Mesendoderm (in vitro differentiated cells): ENCODE measurements around the gene DDB1.

Source experiments
- DNase-seq: peaks from one replicate; pipeline ENCODE4 v3.0.0; 2013
- H2AK5ac ChIP-seq: 2 replicates; pipeline ENCODE4 v1.6.1; 2013; ENCODE audit warnings: low read length, inconsistent platforms
- H2BK120ac ChIP-seq: 2 replicates; pipeline ENCODE4 v1.6.1; 2013; ENCODE audit warnings: low read depth, mild to moderate bottlenecking, low read length, moderate library complexity, mixed read lengths
- H2BK15ac ChIP-seq: replicated peaks from 2 replicates; pipeline ENCODE4 v1.6.1; 2013; ENCODE audit warnings: low read depth, mild to moderate bottlenecking, moderate library complexity
- H2BK5ac ChIP-seq: 2 replicates; pipeline ENCODE4 v1.6.1; 2013; ENCODE audit warnings: low read length, inconsistent platforms
- H3K18ac ChIP-seq: 2 replicates; pipeline ENCODE4 v1.6.1; 2013; ENCODE audit warnings: mild to moderate bottlenecking, low read length, mixed read lengths
- H3K23ac ChIP-seq: one replicate; pipeline ENCODE4 v1.6.1; 2013; ENCODE audit warnings: low read length
- H3K27ac ChIP-seq: 2 replicates; pipeline ENCODE4 v1.5.1; 2013; ENCODE audit warnings: low read depth, mild to moderate bottlenecking, inconsistent platforms, low read length, moderate library complexity
- H3K27me3 ChIP-seq: 2 replicates; pipeline ENCODE4 v1.6.1; 2013; ENCODE audit warnings: low read length, control low read depth, mild to moderate bottlenecking, inconsistent platforms; ENCODE audit not compliant: insufficient read depth, poor library complexity
- H3K36me3 ChIP-seq: 2 replicates; pipeline ENCODE4 v1.6.1; 2013; ENCODE audit warnings: low read length, inconsistent platforms; ENCODE audit not compliant: control insufficient read depth, insufficient read depth
- H3K4ac ChIP-seq: one replicate; pipeline ENCODE4 v1.6.1; 2013; ENCODE audit warnings: low read depth, mild to moderate bottlenecking, low read length, moderate library complexity
- H3K4me1 ChIP-seq: 2 replicates; pipeline ENCODE4 v1.6.1; 2013; ENCODE audit warnings: low read depth, low read length, inconsistent platforms; ENCODE audit not compliant: control insufficient read depth
- H3K4me2 ChIP-seq: 2 replicates; pipeline ENCODE4 v1.6.1; 2013; ENCODE audit warnings: low read length
- H3K4me3 ChIP-seq: 2 replicates; pipeline ENCODE4 v1.5.1; 2013; ENCODE audit warnings: mild to moderate bottlenecking, low read length
- H3K56ac ChIP-seq: one replicate; pipeline ENCODE4 v1.6.1; 2013; ENCODE audit warnings: low read length
- H3K79me1 ChIP-seq: 2 replicates; pipeline ENCODE4 v1.6.1; 2013; ENCODE audit warnings: low read length, inconsistent platforms
- H3K79me2 ChIP-seq: 2 replicates; pipeline ENCODE4 v1.6.1; 2013; ENCODE audit warnings: mild to moderate bottlenecking, low read length; ENCODE audit not compliant: control insufficient read depth, insufficient read depth
- H3K9ac ChIP-seq: 2 replicates; pipeline ENCODE4 v1.6.1; 2013; ENCODE audit warnings: low read length, inconsistent platforms
- H4K5ac ChIP-seq: one replicate; pipeline ENCODE4 v1.6.1; 2013; ENCODE audit warnings: low read length
- H4K8ac ChIP-seq: one replicate; pipeline ENCODE4 v1.6.1; 2013; ENCODE audit warnings: low read depth, mild to moderate bottlenecking, control low read depth, low read length, moderate library complexity
- whole genome bisulfite sequencing: extraction: QIAGEN DNeasy Blood & Tissue Kit; methylation state at CpG from one replicate; pipeline ENCODE4 v1.1.7; 2013; ENCODE audit warnings: low lambda C conversion rate, missing lambda C conversion rate; ENCODE audit not compliant: insufficient coverage; ENCODE audit errors: extremely low coverage; 5-methylcytosine and 5-hydroxymethylcytosine counted together

The DDB1 gene

DNA sequence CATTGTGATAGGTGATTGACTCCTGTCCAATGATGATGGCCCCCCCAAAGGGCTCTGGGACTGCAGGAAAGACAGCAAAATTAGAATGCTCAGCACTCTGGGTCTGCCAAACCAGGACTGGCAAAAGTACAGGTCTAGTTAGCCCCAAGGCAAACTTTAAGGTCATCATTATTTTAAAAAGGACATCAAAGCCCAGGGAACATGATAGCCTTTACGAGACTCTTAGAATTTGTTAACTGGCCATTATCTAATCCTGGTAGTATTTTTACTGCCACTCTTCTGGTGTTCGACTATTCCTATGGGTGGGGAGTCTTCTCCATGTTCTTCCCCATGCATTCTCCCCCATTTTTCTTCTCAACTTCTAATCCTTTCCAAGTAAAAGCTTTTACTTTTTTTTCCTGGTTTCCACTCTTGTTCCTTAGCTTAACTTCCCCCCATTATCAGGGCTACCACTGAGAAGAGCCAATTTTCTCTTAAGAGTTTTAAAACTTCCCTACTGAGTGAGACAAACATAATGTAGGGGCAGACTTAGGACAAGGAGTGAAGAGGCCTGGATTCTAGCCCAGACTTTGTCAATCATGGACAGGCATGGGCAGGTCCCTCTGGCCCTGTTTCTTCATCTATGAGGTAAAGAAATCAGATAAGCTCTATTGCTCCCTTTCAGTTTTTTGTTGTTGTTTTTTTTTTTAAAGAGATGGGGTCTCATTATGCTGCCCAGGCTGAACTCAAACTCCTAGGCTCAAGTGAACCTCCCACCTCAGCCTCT, 7.1 kb downstream of the DDB1 start:
- DNase-seq = no peak

DNA sequence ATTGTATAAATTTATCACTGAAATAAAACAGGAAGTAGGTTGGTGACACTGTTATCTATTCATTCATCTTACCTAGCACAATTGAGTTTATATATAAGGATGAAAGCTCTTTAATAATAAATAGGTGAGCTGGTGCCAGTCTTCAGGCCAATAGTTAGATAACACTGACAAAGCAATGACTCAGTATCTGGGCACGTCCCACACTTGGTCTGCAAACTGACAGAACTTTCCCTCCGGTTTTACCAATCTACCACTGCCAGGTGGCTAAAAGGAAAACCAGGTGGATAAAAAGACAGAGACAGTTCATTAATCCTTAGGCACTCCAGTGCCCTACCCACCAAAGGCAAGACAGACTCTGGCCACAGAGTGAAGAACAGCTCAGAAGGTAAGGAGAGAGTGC, 17.6 kb downstream of the DDB1 start:
- Histone ChIP-seq H2BK120ac (no peak overlapping the region), H3K9ac (no peak overlapping the region), H3K27ac (no peak overlapping the region), H2AK5ac (no peak overlapping the region), H4K8ac (no peak overlapping the region), H3K4me1 (no peaks in the 10 kb centered on the region), H4K5ac (no peak overlapping the region), H3K23ac (no peak overlapping the region), H3K27me3 (no peaks in the 10 kb centered on the region), H3K56ac (no peak overlapping the region), H2BK5ac (no peak overlapping the region), H3K18ac (no peak overlapping the region), H3K4me2 (no peak overlapping the region), H3K36me3 (peaks cover 30% of the 10 kb centered on the region), H3K4ac (no peak overlapping the region), H3K79me2 (no peaks in the 10 kb centered on the region), H3K79me1 (no peaks in the 10 kb centered on the region), H2BK15ac (no peak overlapping the region), H3K4me3 (no peak overlapping the region)
- no peak for DNase-seq
- WGBS = no CpG with 5 or more reads among the region's 2 CpGs

More for the DNA sequence above, 7.1 kb downstream of the DDB1 start:
- Histone ChIP-seq H4K5ac (no peak overlapping the region), H3K4me2 (no peak overlapping the region), H2BK5ac (no peak overlapping the region), H3K4ac (no peak overlapping the region), H2BK15ac (no peak overlapping the region), H3K4me1 (no peaks in the 10 kb centered on the region), H3K27ac (no peak overlapping the region), H3K23ac (no peak overlapping the region), H3K79me2 (peaks cover 34% of the 10 kb centered on the region), H2AK5ac (no peak overlapping the region), H4K8ac (no peak overlapping the region), H3K56ac (no peak overlapping the region), H3K79me1 (peaks cover 11% of the 10 kb centered on the region), H3K18ac (no peak overlapping the region), H3K4me3 (no peak overlapping the region), H3K36me3 (peaks cover 23% of the 10 kb centered on the region), H3K9ac (no peak overlapping the region), H3K27me3 (no peaks in the 10 kb centered on the region), H2BK120ac (no peak overlapping the region)
- WGBS = no CpG with 5 or more reads among the region's 2 CpGs

DNA sequence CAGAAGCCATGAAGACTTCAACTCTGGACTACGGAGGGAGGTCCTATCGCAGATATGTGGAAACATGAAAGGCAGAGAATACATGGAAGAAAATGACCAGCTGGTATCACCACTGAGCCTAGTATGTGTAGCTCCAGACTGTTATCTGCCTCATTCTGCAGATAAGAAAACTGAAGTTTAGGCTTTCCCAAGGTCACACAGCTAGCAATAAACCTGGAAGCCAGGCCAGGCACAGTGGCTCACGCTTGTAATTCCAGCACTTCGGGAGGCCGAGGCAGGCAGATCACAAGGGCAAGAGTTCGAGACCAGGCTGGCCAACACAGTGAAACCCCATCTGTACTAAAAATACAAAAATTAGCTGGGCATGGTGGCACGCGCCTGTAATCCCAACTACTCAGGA, 22.2 kb downstream of the DDB1 start:
- Histone ChIP-seq H3K4me2 (no peak overlapping the region), H4K8ac (no peak overlapping the region), H3K9ac (no peak overlapping the region), H3K4me1 (no peaks in the 10 kb centered on the region), H4K5ac (no peak overlapping the region), H3K79me2 (no peaks in the 10 kb centered on the region), H2AK5ac (no peak overlapping the region), H3K79me1 (peaks cover 1% of the 10 kb centered on the region), H3K27me3 (no peaks in the 10 kb centered on the region), H3K56ac (no peak overlapping the region), H3K27ac (no peak overlapping the region), H3K36me3 (peaks cover 44% of the 10 kb centered on the region), H2BK120ac (no peak overlapping the region), H3K4me3 (no peak overlapping the region), H3K18ac (no peak overlapping the region), H3K23ac (no peak overlapping the region), H2BK15ac (no peak overlapping the region), H3K4ac (no peak overlapping the region), H2BK5ac (no peak overlapping the region)
- no peak for DNase-seq
- WGBS = no CpG with 5 or more reads among the region's 8 CpGs

DNA sequence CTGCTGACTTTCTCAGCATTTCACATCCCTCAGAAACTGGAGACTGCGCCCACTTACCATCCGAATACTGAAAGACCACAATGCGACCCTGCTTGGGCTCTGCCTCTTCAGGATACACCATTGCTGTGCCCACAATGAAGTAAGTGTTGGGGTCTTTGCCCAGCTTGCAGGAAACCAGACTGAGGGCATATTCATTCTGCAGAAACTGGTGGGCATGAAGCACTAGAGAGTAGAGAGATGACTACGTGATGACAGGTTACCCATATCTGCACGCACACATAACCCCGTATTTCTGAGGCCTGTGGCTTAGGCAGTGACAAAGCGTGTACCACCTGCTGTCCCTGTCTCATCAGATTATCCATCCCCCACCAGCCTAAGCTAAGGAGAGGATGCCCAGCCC, 23.2 kb downstream of the DDB1 start:
- Histone ChIP-seq H4K5ac (no peak overlapping the region), H3K4me1 (no peaks in the 10 kb centered on the region), H3K36me3 (peaks cover 43% of the 10 kb centered on the region), H3K56ac (no peak overlapping the region), H3K4ac (no peak overlapping the region), H3K4me3 (no peak overlapping the region), H3K79me1 (peaks cover 1% of the 10 kb centered on the region), H3K4me2 (no peak overlapping the region), H2BK15ac (no peak overlapping the region), H3K27me3 (no peaks in the 10 kb centered on the region), H3K23ac (no peak overlapping the region), H2BK5ac (no peak overlapping the region), H2AK5ac (no peak overlapping the region), H3K18ac (no peak overlapping the region), H2BK120ac (no peak overlapping the region), H4K8ac (no peak overlapping the region), H3K27ac (no peak overlapping the region), H3K79me2 (no peaks in the 10 kb centered on the region), H3K9ac (no peak overlapping the region)
- no CpG with 5 or more reads among the region's 7 CpGs for WGBS
- no peak for DNase-seq

DNA sequence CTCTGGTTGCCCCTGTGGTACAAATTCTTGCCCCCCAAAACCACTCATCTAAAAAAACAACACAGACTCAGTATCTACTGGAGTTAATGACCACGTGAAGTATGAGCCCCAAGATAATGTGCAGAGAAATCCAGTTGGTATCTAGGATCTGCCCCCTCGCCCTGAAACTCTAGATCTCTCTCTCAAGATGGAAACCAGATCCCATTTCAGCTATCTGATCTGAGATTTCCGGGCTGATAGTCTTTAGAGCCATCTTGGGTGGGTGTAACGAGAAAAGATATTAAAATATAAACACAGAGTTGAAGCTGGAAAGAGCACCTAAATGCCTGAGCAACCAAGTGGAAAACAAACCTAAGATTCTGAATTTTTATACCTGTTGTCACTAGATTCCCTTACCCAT, 23.8 kb downstream of the DDB1 start:
- Histone ChIP-seq H3K9ac (no peak overlapping the region), H3K27ac (no peak overlapping the region), H2BK15ac (no peak overlapping the region), H3K79me1 (peaks cover 1% of the 10 kb centered on the region), H3K79me2 (no peaks in the 10 kb centered on the region), H3K4me2 (no peak overlapping the region), H4K5ac (no peak overlapping the region), H3K4ac (no peak overlapping the region), H2BK120ac (no peak overlapping the region), H3K56ac (no peak overlapping the region), H3K36me3 (peaks cover 39% of the 10 kb centered on the region), H3K27me3 (no peaks in the 10 kb centered on the region), H3K4me3 (no peak overlapping the region), H3K23ac (no peak overlapping the region), H3K4me1 (no peaks in the 10 kb centered on the region), H3K18ac (no peak overlapping the region), H2AK5ac (no peak overlapping the region), H4K8ac (no peak overlapping the region), H2BK5ac (no peak overlapping the region)
- DNase-seq = no peak
- WGBS = no CpG with 5 or more reads among the region's 4 CpGs

DNA sequence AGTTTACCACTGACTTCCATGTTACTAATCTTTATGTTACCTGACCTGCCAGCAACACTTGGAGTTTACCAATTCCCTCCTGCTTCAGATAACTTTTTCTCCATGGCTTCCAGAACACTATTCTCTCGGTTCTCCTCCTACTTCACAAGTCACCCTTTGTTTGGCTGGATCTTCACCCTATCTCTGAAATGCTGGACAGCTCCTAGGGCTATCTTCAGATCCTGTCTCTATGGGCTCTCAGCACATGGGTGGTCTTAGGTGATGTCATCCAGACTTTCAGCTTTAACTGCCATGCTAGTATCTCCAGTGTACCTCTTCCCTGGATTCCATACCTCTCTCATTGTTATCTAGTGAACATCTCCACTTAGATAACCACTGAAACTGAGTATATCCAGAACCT, 25.6 kb downstream of the DDB1 start:
- Histone ChIP-seq H4K5ac (no peak overlapping the region), H3K27ac (no peak overlapping the region), H3K23ac (no peak overlapping the region), H3K79me1 (peaks cover 1% of the 10 kb centered on the region), H3K9ac (no peak overlapping the region), H3K4me3 (no peak overlapping the region), H2BK120ac (no peak overlapping the region), H3K18ac (no peak overlapping the region), H2BK5ac (no peak overlapping the region), H4K8ac (no peak overlapping the region), H3K4me1 (no peaks in the 10 kb centered on the region), H3K27me3 (no peaks in the 10 kb centered on the region), H3K4me2 (no peak overlapping the region), H3K56ac (no peak overlapping the region), H2AK5ac (no peak overlapping the region), H3K36me3 (peaks cover 45% of the 10 kb centered on the region), H3K4ac (no peak overlapping the region), H3K79me2 (no peaks in the 10 kb centered on the region), H2BK15ac (no peak overlapping the region)
- DNase-seq = peak; percentile 13
- WGBS = no CpG with 5 or more reads among the region's 1 CpG
